Measurements from ENCODE around the gene EHHADH. TPM values are rescaled to one million over a fixed set of nuclear protein-coding genes. Genes with fewer than 3 reads are reported as not detected.

The EHHADH gene
- total and polyA plus RNA-seq, 9 of the 15 experiments (the other 6 are each of a cell fraction or from before 2014, with no cell fraction given) = 3.6 to 6.4 (median 5.4) TPM

GRCh38 chr3:185268194-185268962 lies 14.5 kb upstream of the EHHADH start (continued):
- TF ChIP-seq, protein P1, sequence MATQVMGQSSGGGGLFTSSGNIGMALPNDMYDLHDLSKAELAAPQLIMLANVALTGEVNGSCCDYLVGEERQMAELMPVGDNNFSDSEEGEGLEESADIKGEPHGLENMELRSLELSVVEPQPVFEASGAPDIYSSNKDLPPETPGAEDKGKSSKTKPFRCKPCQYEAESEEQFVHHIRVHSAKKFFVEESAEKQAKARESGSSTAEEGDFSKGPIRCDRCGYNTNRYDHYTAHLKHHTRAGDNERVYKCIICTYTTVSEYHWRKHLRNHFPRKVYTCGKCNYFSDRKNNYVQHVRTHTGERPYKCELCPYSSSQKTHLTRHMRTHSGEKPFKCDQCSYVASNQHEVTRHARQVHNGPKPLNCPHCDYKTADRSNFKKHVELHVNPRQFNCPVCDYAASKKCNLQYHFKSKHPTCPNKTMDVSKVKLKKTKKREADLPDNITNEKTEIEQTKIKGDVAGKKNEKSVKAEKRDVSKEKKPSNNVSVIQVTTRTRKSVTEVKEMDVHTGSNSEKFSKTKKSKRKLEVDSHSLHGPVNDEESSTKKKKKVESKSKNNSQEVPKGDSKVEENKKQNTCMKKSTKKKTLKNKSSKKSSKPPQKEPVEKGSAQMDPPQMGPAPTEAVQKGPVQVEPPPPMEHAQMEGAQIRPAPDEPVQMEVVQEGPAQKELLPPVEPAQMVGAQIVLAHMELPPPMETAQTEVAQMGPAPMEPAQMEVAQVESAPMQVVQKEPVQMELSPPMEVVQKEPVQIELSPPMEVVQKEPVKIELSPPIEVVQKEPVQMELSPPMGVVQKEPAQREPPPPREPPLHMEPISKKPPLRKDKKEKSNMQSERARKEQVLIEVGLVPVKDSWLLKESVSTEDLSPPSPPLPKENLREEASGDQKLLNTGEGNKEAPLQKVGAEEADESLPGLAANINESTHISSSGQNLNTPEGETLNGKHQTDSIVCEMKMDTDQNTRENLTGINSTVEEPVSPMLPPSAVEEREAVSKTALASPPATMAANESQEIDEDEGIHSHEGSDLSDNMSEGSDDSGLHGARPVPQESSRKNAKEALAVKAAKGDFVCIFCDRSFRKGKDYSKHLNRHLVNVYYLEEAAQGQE (IDR thresholded peaks at IDR 0.05; ENCODE audit: borderline replicate concordance) = peak; percentile 90
- TF ChIP-seq, protein P1 (CRISPR knock-in tag; IDR thresholded peaks at IDR 0.05; ENCODE audit: low read depth) = no peak
- TF ChIP-seq MNT (conservative IDR thresholded peaks at IDR 0.05) (no peak), ZNF239 (CRISPR knock-in tag; IDR thresholded peaks at IDR 0.05) (peak; percentile 69), ZNF507 (tag; conservative IDR thresholded peaks at IDR 0.05) (no peak), DDX20 (tag; IDR thresholded peaks at IDR 0.05; ENCODE audit: low read depth) (peak; percentile 86), BRF1 (IDR thresholded peaks at IDR 0.05; ENCODE audit: borderline replicate concordance, extremely low read depth, insufficient read length) (no peak), NUFIP1 (IDR thresholded peaks at IDR 0.05; ENCODE audit: partially characterized antibody) (no peak), BCLAF1 (IDR thresholded peaks at IDR 0.05; ENCODE audit: borderline replicate concordance in 1 of 2, control insufficient read depth in 1 of 2, low read depth in 2 of 2, low read length in 1 of 2) (no peak), ZNF512 (tag; IDR thresholded peaks at IDR 0.05) (no peak), FOXA1 (IDR thresholded peaks at IDR 0.05; ENCODE audit: borderline replicate concordance) (no peak)

Measured in K562 (cell line).